ENCODE results near the gene SORCS3.

The SORCS3 gene

DNA sequence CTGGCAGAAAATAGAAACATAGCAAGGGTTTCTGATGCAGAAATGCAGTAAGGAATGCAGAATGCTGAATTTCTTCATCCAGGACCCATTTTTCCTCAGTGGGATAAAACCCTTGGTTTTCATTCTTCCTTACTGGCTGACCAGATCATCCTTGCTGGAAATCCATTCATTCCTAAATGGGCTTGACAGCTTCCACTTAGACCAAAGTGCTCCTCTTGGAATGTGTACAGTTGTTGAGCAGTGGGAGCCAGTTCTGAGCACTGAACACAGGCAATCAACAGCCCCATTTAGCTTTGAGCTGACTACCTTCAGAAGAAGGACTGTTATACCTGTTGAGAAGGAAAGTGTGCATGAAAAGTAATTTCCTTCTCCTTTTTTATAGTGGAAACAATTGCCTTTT lies 232.1 kb downstream of the SORCS3 start:
- DNase-seq = no peak

GRCh38 chr10:104875561-104875960 lies 234.5 kb downstream of the SORCS3 start:
- DNase-seq = no peak

GRCh38 chr10:104880624-104881398 lies 239.7 kb downstream of the SORCS3 start:
- no peak for DNase-seq

DNA sequence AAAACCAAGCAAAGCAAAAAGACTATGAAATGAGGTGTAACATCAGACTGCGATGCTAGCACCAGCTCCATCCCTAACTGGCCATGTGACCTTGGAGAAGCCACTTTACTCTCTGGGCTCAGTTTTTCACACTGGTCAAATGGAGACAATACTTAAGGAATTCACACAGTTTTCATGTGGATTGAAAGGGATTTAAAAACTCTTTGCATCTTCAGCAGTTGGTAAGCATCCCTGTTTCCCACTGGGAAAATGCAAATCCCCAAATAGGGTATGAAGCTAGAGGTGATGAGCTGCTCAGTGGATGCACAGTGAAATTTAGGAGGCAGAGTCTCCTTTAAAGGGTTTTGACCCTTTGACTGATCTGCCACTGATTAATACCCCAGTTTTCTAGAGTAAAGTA lies 240.7 kb downstream of the SORCS3 start:
- DNase-seq = no peak

- DNase-seq = no peak
Observed at GRCh38 chr10:104892879-104893617, 252.0 kb downstream of the SORCS3 start.

DNA sequence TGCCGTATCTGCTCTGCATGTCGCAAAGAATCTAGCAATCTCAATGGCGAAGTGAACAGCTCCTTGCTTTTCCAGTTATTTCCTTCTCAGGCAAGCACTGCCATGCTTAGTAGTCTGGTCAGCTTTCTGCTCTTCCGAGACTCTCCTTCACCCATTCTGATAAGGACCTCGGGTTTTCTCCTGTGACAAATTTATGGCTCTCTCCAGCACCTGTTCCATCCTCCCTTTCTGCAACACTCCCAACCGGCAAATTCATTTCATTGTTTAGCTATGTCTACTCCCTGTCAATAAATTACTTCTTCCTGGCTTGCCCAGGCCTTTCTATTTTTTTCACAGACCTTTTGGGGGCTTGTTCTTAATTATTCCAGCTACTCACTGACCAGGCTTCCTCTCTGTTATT lies 252.6 kb downstream of the SORCS3 start:
- no peak for DNase-seq

DNA sequence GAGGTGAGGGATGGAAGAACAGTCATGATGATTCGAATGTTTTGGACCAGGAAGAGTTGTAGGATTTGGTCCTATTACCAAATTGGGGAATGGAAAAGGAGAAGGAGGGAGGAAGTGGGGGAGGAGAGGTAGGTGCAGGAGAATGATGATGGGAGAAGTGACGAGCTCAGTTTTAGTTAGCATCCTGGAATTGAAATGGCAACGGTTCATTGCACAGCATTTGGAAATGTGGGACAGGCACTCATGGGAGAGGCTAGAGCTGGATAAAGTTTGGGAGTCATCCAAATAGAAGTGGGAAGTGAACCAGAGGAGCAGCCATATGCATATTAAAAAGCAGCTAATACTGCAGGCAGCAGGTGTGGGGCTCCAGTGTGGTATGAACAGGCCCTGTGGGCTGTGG lies 253.6 kb downstream of the SORCS3 start:
- no peak for DNase-seq

- DNase-seq = no peak
Observed at GRCh38 chr10:104895541-104895940, 254.5 kb downstream of the SORCS3 start.

DNA sequence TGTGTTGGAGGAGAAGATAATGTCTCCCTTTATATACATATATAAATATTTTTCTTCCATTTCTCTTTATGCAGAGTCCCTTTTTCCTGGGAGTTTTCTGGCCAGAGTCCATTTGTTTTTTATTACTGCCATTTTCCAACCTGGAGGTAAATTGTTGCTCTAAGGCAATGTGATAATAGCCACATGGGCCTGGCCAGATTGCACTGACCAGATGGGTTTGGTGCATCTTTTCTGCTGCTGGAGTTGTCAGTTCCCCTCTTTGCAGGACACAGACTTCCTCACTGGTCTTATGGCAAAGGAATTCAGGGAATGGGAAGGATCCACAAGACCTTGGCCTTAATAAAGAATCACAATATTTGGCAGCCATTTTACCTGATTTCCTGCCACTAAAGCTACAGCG lies 254.9 kb downstream of the SORCS3 start:
- DNase-seq = no peak

- DNase-seq = no peak
Observed at GRCh38 chr10:104897696-104898095, 256.6 kb downstream of the SORCS3 start.

- DNase-seq = no peak
Observed at GRCh38 chr10:104899779-104900178, 258.7 kb downstream of the SORCS3 start.

DNA sequence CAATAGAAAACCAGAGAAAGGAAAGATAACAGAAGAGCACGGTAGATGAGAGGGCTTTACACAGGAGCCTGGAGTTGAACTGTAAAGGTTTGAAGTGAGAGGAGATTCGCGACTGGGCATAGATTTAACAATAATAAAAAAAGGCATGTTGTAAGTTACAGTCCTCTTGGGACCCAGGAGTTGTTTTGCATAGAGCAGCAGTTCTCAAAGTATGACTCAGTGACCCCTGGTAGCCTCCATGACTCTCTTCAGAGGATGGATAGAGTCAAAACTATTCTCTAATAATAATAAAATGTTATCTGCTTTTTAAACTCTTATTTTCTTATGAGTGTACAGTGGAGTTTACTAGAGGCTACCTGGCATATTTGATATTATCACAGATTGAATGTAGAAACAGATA lies 262.3 kb downstream of the SORCS3 start:
- no peak for DNase-seq

DNA sequence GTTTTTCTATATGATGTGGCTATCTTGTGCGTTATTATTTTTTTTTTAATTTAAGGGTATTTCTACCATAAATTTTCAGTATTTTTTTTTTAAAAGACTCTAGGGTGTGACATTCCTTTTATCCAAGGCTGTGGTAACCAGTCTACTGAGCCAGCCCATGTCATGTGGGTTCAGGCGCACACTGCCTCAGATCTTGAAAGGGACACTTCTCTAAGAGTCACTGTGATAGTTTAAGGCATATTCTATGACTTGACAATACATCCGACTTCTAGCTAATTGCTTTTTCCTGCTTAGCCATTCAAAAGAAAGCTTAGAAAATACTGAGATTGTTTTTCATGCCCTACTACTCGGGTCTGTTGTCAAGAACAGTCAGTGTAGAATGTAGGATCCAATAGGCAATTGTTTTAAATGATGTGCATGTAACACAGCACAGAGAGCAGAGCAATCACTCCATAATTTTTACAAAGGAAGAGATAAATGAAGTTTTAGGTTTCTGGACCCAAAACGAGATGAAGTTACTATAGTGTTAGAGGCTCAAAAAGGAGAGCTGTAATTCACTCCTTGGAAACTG lies 263.7 kb downstream of the SORCS3 start:
- DNase-seq = no peak

DNA sequence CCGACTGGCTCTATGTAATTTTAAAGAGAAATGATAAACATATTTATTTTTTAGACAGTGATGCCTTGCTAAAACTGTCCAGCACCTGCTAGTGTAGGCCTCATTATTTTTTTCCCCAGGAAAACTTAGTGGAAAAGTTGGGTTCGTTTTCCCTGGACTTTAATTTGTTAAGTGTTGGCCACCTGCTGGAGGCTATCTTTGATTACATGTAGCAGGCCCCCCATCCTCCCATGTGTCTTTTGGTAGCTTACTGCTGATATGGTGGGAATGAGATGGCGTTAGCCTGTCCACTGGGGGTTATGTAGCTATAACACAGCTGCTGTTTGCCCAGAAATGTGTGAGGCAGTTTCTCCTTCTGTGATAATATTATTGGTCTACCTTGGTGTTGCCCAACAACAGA lies 265.0 kb downstream of the SORCS3 start:
- no peak for DNase-seq

DNA sequence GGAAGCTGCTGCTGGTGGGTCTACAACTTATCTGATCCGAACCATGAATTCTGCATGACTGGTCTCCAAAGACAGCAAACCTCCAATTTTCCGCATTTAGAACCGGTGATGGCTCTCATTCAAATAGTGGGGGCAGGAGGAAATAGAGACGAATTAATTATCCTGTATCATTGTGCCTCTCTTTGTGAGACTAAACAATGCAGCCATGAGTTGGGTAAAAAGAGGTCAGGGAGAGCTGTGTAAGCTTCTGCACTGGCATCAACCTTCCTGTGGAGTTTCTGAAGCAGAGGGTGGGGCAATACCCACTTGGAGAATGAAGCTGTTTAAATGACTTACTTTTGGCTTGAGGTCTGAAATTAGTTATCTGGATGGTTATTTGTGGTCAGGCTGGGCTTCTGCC lies 266.4 kb downstream of the SORCS3 start:
- DNase-seq = no peak

GRCh38 chr10:104908581-104908980 lies 267.5 kb downstream of the SORCS3 start:
- DNase-seq = no peak

GRCh38 chr10:104910712-104911111 lies 269.6 kb downstream of the SORCS3 start:
- no peak for DNase-seq

DNA sequence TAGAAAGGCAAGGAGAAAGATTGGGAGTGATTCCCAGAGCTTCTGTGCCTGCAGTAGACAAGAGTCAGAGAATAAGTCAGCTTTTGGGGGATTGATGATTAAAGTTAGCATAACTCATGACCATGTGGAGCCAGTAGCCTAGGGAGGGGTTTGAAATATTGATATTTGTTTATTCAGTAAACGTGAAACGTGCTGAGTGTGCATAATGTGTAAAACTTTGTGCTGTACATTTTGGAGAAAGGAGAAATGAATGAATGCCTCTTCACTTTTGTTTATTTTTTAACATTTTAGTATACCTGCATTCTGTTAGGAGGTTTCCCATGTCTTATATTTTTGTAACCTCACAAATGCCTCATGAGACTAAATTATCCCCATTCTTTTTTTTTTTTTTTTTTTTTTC lies 272.3 kb downstream of the SORCS3 start:
- DNase-seq = no peak

DNA sequence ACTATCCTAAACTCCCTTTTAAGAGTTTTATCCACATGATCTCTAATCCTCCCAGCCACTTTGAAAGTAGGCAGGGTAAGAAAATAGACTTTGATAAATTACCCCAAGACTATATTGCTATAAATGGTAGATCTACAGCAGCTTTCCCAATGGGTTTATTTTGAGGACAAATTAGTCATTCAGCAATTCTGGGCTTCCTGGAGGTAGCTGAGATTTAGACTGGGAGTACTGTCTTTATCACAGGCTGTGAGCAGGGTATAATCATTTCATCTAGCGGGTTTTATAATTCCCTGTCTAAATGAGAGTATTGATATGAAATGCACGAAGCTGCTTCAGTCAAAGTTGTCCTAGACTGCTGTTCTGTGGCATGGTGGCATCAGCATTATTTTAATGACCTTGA lies 279.4 kb downstream of the SORCS3 start:
- DNase-seq = no peak

DNA sequence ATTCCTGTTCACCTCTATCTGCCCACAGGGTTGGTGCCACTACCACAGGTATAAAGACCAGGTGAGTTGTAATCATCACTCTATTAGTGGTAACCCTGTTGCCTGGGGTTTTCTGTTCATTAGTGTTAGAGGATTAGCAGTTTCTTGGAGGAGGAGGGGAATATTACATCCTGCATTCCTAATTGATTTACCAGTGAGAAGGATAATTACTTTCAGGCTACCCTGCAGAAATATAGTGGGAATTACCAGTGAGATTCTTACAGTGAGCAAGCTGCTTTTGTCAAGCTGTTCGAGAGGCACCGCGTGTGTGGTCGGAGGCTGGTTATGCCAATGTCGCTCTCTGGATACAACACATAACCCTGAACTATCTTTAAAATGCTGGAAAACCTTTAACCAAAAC lies 280.7 kb downstream of the SORCS3 start:
- no peak for DNase-seq

DNA sequence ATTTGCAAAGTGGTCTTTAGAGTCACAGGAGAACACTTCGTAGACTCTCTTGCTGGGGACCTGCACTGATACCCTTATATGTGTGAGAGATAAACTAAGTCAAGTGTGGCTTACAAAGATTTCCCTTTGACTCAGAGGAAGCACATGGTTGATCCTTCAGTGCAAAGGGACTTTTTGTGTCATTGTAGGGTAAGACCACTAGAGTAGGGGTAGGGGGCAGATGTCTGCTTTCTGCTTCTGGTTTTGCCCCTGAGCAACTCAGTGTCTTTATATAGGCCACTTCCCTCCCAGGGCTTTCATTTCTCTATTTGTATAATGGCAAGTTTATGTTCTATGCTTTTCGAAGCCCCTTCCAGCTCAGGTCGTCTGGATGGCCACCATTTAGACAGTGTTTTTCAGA lies 281.7 kb downstream of the SORCS3 start:
- no peak for DNase-seq

DNA sequence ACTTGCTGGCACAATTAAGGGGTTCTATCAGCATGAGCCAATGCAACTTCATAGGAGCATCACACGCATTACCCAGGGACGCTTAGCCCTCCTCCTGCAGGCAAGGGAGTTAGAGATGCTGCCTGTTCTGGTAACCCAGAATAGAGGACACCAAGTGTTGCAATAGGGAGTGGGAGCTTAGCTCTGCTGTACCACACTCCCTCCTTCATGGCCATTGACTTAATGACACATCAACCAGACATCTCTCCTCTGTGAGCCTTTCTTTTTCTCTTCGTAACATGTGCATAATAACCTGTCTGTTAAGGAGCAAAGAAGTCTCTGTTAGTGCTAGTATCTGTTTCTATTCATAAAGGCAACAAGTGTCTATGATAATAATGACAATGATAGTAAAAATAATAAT lies 282.4 kb downstream of the SORCS3 start:
- DNase-seq = no peak

DNA sequence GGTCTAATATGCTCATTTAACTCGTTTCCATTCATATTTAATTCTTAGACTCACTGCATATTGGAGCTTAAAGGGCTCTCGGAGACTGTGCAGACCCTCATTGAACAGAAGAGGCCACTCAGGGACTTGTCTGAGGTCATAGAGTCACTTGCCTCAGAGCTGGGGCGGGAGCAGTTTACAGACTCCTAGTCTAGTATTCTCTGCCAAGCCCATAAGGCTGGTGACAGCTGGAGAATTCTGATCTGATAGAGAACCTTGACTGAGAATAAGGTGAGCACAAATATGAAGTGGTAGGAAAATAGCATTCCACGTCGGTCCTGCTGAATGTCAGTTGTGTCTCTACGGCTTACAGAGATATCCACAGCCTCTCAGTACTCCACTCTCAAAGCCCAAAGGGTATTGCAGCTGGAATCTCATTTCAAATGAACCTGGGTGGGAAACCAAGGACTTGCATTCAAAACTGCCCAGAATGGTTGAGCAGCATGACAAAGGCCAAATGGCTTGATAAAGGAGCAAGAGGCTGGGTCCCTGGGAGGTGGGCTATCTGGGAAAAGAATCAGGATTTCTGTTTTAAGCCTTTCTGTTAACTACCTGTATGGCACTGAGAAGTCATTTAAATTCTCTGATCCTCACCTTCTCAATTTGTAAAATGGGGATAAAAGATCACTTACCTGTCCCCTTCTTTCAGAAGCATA lies 283.2 kb downstream of the SORCS3 start:
- DNase-seq = no peak
